B cell (primary cell): ENCODE results near the gene ZNF93. TPM values are rescaled to one million over a fixed set of nuclear protein-coding genes. Genes with fewer than 3 reads are reported as not detected.

Source experiments
- ATAC-seq: fragments of 200-7000 bp; cut with Tn5 transposase; one replicate; pipeline ENCODE4 v1.10.0; 2021; ENCODE audit warnings: low read depth, mild to moderate bottlenecking, moderate number of reproducible peaks, moderate library complexity
- CTCF ChIA-PET: fragments of 350-600 bp; sonication (Branson Sonifier 250); formaldehyde crosslinking; loops from one replicate; lab custom pipeline; 2021; ENCODE audit warnings: antibody characterized with exemption, inconsistent platforms; lab: Charles Lee
- POLR2A ChIA-PET: fragments of 350-600 bp; sonication (Branson Sonifier 250); formaldehyde crosslinking; loops from one replicate; lab custom pipeline; 2021; ENCODE audit warnings: antibody characterized with exemption; lab: Charles Lee
- DNase-seq: peaks from one replicate; pipeline ENCODE4 v3.0.0; 2013
- H2AFZ ChIP-seq: 2 replicates; pipeline ENCODE4 v1.6.1; 2012; ENCODE audit warnings: mild to moderate bottlenecking, low read depth, low read length; ENCODE audit not compliant: insufficient read depth, poor library complexity, severe bottlenecking
- H3K27ac ChIP-seq, 2 donors: 1 replicate in 1 of 2; 2 replicates in 1 of 2; pipeline ENCODE4 v1.5.1; 2012 to 2013; ENCODE audit warnings: low read length in 2 of 2, mild to moderate bottlenecking in 2 of 2, moderate library complexity in 1 of 2
- H3K27me3 ChIP-seq, 4 experiments: fragments of 200-600 bp in 1 of 4; sonication (generic) in 1 of 4; replicated peaks in 1 of 4; 1 replicate in 2 of 4; 2 replicates in 2 of 4; pipeline versions ENCODE4 v1.6.1 to v1.7.0; 2013 to 2016; ENCODE audit warnings: low read length in 3 of 4, mild to moderate bottlenecking in 2 of 4, mixed read lengths in 1 of 4, moderate library complexity in 1 of 4; ENCODE audit not compliant: insufficient read depth in 4 of 4, control insufficient read depth in 3 of 4; ENCODE audit errors: control extremely low read depth in 1 of 4
- H3K36me3 ChIP-seq, 2 experiments: replicated peaks in 1 of 2; 1 replicate in 1 of 2; 2 replicates in 1 of 2; pipeline versions ENCODE4 v1.6.1 to v1.7.1; 2013; ENCODE audit warnings: low read length in 1 of 2; ENCODE audit not compliant: insufficient read depth in 2 of 2, control insufficient read depth in 1 of 2; ENCODE audit errors: control extremely low read depth in 1 of 2, extremely low read depth in 1 of 2
- H3K4me1 ChIP-seq, 2 donors: fragments of 200-600 bp in 1 of 2; sonication (generic) in 1 of 2; 1 replicate in 1 of 2; 2 replicates in 1 of 2; pipeline versions ENCODE4 v1.5.1 to v1.6.1; 2013 to 2017; ENCODE audit warnings: low read length in 2 of 2; ENCODE audit not compliant: control insufficient read depth in 2 of 2, insufficient read depth in 2 of 2
- H3K4me2 ChIP-seq: replicated peaks from 2 replicates; pipeline ENCODE3; 2012; ENCODE audit warnings: mild to moderate bottlenecking, low read depth, low read length; ENCODE audit not compliant: poor library complexity, severe bottlenecking
- H3K4me3 ChIP-seq, 5 experiments: fragments of 200-600 bp in 1 of 5; sonication (generic) in 1 of 5; 1 replicate in 3 of 5; 2 replicates in 2 of 5; pipeline versions ENCODE4 v1.5.1 to v1.7.0; 2011 to 2016; ENCODE audit warnings: low read length in 4 of 5, mild to moderate bottlenecking in 4 of 5, low read depth in 2 of 5, control low read depth in 1 of 5, moderate library complexity in 1 of 5; ENCODE audit not compliant: insufficient read depth in 1 of 5; ENCODE audit errors: control extremely low read depth in 1 of 5, extremely low read depth in 1 of 5
- H3K79me2 ChIP-seq: fragments of 200-600 bp; sonication (generic); one replicate; pipeline ENCODE4 v1.6.0; 2016; ENCODE audit warnings: low read length; ENCODE audit not compliant: control insufficient read depth, insufficient read depth
- H3K9ac ChIP-seq: fragments of 200-600 bp; sonication (generic); 2 replicates; pipeline ENCODE4 v1.6.1; 2017; ENCODE audit warnings: mild to moderate bottlenecking, low read length, moderate library complexity
- H3K9me3 ChIP-seq, 3 donors: one replicate each; pipeline versions ENCODE4 v1.6.1 to v1.7.1; 2013; ENCODE audit warnings: low read length in 2 of 3; ENCODE audit not compliant: control insufficient read depth in 2 of 3, insufficient read depth in 1 of 3; ENCODE audit errors: control extremely low read depth in 1 of 3
- H4K20me1 ChIP-seq: 2 replicates; pipeline ENCODE4 v1.6.0; 2012; ENCODE audit warnings: mild to moderate bottlenecking, low read length; ENCODE audit not compliant: insufficient read depth, control insufficient read depth, poor library complexity, severe bottlenecking
- H3K27ac Mint-ChIP-seq: one replicate; pipeline ENCODE4 v1.8.0; 2021; ENCODE audit warnings: mixed read lengths
- H3K27me3 Mint-ChIP-seq: one replicate; pipeline ENCODE4 v1.8.0; 2021; ENCODE audit warnings: mixed read lengths
- H3K4me1 Mint-ChIP-seq: one replicate; pipeline ENCODE4 v1.8.0; 2021; ENCODE audit warnings: mixed read lengths
- H3K4me3 Mint-ChIP-seq: one replicate; pipeline ENCODE4 v1.8.0; 2021; ENCODE audit warnings: mixed read lengths
- H3K9me3 Mint-ChIP-seq: one replicate; pipeline ENCODE4 v1.8.0; 2022; ENCODE audit warnings: mixed read lengths; ENCODE audit not compliant: insufficient read depth
- EZH2 ChIP-seq: IDR thresholded peaks from 2 replicates; pipeline ENCODE4 v1.6.1; 2012; ENCODE audit warnings: borderline replicate concordance, low read depth, mild to moderate bottlenecking, moderate library complexity, low read length; ENCODE audit not compliant: insufficient read depth, poor library complexity, severe bottlenecking
- WGBS: methylation state at CpG from one replicate; pipeline ENCODE4 v1.1.5; 2013; ENCODE audit warnings: missing lambda C conversion rate; ENCODE audit not compliant: insufficient coverage; 5-methylcytosine and 5-hydroxymethylcytosine counted together
- intact Hi-C: fragments of 100-400 bp; cut with micrococcal nuclease; formaldehyde crosslinking; loops from one replicate; pipeline ENCODE4 v1.10.0; 2022
- polyA plus RNA-seq: library from polyadenylated mRNA; depleted of rRNA; stranded (reverse); fragments of >200 nt; gene quantifications from 2 replicates; pipeline ENCODE4 v1.2.3, GENCODE V29; 2012
- total RNA-seq, 2 donors: library from RNA; stranded (reverse); fragments of 120-200 nt in 1 of 2; gene quantifications; 1 replicate in 1 of 2; 2 replicates in 1 of 2; pipeline versions ENCODE4 v1.2.3 to v1.2.4, GENCODE V29; 2013 to 2022
- TF ChIP-seq, protein P1 (sequence below): fragments of 200-600 bp; IDR thresholded peaks from one replicate; pipeline ENCODE4 v1.8.0; 2022; ENCODE audit warnings: antibody characterized with exemption, mild to moderate bottlenecking

The ZNF93 gene
- total and polyA plus RNA-seq, 2 donors (not counting 1 experiment from before 2014, with no cell fraction given) = 4.8 to 13.3 TPM

DNA sequence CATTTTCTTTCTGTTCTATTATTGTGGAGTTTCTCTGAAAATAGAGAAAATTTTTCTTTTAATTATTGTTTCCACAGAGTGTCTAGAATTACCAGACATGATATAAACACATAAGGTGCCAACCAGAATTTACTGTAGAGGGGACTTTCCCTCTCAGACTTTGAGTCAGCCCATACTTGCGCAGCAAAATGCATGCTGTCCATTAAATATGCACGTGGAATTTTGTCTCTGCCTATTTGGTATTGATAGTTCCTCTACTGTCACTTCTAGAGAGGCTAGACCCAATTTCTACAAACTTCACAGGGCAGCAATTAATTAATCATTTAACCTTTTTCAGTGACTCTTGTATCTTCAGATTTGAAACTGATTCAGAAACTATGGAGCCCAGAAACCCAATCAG is 8.9 kb downstream of the ZNF93 start:
- Mint-ChIP-seq H3K9me3 (no peaks in the 10 kb centered on the region), H3K27ac (no peak overlapping the region), H3K4me3 (no peak overlapping the region), H3K4me1 (peaks cover 18% of the 10 kb centered on the region), H3K27me3 (no peaks in the 10 kb centered on the region)
- DNase-seq = no peak
- intact Hi-C loops = no loop called here
- no CpG with 5 or more reads among the region's 2 CpGs for WGBS
- POLR2A ChIA-PET = no interaction called here
- Histone ChIP-seq H3K4me1 (no peaks in the 10 kb centered on the region), H4K20me1 (no peaks in the 10 kb centered on the region), H3K9ac (no peak overlapping the region), H3K27me3 (no peaks in the 10 kb centered on the region), H3K4me2 (no peak overlapping the region), H2AFZ (no peak overlapping the region), H3K79me2 (peaks cover 27% of the 10 kb centered on the region), H3K27ac (no peak overlapping the region), H3K36me3 (peaks cover 0 to 2% of the 10 kb centered on the region in 2 experiments), H3K4me3 (no peak overlapping the region), H3K9me3 (peaks cover 0 to 4% (median 0%) of the 10 kb centered on the region in 3 donors)
- no peak for ATAC-seq
- TF ChIP-seq, protein P1, sequence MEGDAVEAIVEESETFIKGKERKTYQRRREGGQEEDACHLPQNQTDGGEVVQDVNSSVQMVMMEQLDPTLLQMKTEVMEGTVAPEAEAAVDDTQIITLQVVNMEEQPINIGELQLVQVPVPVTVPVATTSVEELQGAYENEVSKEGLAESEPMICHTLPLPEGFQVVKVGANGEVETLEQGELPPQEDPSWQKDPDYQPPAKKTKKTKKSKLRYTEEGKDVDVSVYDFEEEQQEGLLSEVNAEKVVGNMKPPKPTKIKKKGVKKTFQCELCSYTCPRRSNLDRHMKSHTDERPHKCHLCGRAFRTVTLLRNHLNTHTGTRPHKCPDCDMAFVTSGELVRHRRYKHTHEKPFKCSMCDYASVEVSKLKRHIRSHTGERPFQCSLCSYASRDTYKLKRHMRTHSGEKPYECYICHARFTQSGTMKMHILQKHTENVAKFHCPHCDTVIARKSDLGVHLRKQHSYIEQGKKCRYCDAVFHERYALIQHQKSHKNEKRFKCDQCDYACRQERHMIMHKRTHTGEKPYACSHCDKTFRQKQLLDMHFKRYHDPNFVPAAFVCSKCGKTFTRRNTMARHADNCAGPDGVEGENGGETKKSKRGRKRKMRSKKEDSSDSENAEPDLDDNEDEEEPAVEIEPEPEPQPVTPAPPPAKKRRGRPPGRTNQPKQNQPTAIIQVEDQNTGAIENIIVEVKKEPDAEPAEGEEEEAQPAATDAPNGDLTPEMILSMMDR = no peak
- TF ChIP-seq EZH2 = no peak
- CTCF ChIA-PET = no interaction called here

DNA sequence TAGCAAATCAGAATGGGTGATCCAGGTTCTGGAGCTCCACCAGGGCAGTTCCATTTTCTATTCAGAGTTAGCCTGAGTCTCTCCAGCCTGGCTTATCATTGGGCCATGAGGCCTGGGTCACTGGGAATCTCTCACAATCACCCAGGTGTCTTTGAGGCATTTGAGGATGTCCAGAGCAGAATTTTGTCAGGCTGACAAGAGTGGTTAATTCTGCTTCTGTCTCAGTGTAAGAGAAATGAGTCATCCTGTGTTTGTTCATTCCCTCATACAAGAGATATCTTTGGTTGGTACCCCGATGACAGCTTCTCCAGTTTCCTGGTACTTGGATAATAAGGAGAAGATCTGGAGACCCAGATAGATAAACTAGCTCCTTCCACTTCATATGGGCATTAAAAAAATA is 10.4 kb downstream of the ZNF93 start:
- H3K9ac ChIP-seq = no peak overlapping the region
- no peaks in the 10 kb centered on the region for H3K27me3 ChIP-seq
- Mint-ChIP-seq H3K9me3 (no peaks in the 10 kb centered on the region), H3K4me1 (peaks cover 5% of the 10 kb centered on the region), H3K4me3 (no peak overlapping the region), H3K27ac (no peak overlapping the region), H3K27me3 (no peaks in the 10 kb centered on the region)
- H3K4me1 ChIP-seq = no peaks in the 10 kb centered on the region
- H4K20me1 ChIP-seq = no peaks in the 10 kb centered on the region
- H3K79me2 ChIP-seq = peaks cover 16% of the 10 kb centered on the region
- intact Hi-C loops = no loop called here
- DNase-seq (no peak), ATAC-seq (no peak)
- no peak overlapping the region for H3K4me3 ChIP-seq
- ChIA-PET POLR2A (no interaction called here), CTCF (no interaction called here)
- no peak overlapping the region for H2AFZ ChIP-seq
- H3K9me3 ChIP-seq = peaks cover 0 to 2% (median 0%) of the 10 kb centered on the region in 3 donors
- peaks cover 0 to 2% of the 10 kb centered on the region in 2 experiments for H3K36me3 ChIP-seq
- no peak overlapping the region for H3K4me2 ChIP-seq
- TF ChIP-seq, protein P1 = no peak
- TF ChIP-seq EZH2 = no peak
- H3K27ac ChIP-seq = no peak overlapping the region
- WGBS = no CpG with 5 or more reads among the region's 1 CpG
